HCT116 (cell line): ENCODE measurements around the gene TIAM1. TPM values are rescaled to one million over a fixed set of nuclear protein-coding genes. Genes with fewer than 3 reads are reported as not detected.

Source experiments
- ATAC-seq: fragments of 200-7000 bp; cut with Tn5 transposase; 2 replicates; pipeline ENCODE4 v1.9.1; 2020; ENCODE audit warnings: mild to moderate bottlenecking, moderate library complexity
- BruUV-seq: library from RNA; stranded (reverse); fragments of 400-500 nt; replicated peaks from 2 replicates; lab custom pipeline; 2021; lab: Mats Ljungman, UMichigan
- CTCF ChIA-PET: fragments of 300-600 bp; sonication (Branson Sonifier 250); formaldehyde crosslinking; loops from one replicate; lab custom pipeline; 2021; ENCODE audit warnings: antibody characterized with exemption; lab: Charles Lee
- POLR2A ChIA-PET: fragments of 300-600, 350-600 bp; sonication (Branson Sonifier 250); formaldehyde crosslinking; loops from one replicate; lab custom pipeline; 2021; ENCODE audit warnings: antibody characterized with exemption; lab: Charles Lee
- RAD21 ChIA-PET, 2 experiments: fragments of 300-600 bp; sonication (Branson Sonifier 250); formaldehyde crosslinking; loops; one replicate each; lab custom pipeline; 2023; ENCODE audit warnings: low total read pairs in 2 of 2; ENCODE audit not compliant: uncharacterized antibody in 2 of 2, unreplicated experiment in 2 of 2, low non-redundant PET in 1 of 2; lab: Charles Lee
- DNase-seq: peaks from one replicate; pipeline ENCODE4 v3.0.0-alpha.2; 2010; ENCODE audit warnings: low read depth, low spot score
- H2AFZ ChIP-seq: fragments of 200-600 bp; shearing (Covaris generic), sonication (generic); 2 replicates; pipeline ENCODE4 v1.6.1; 2017; ENCODE audit warnings: low read depth, mixed run types, mixed read lengths, antibody characterized with exemption, low read length; ENCODE audit not compliant: poor library complexity, severe bottlenecking
- H3K27ac ChIP-seq: 2 replicates; pipeline ENCODE4 v1.5.1; 2012; ENCODE audit warnings: low read depth, low read length
- H3K27me3 ChIP-seq: fragments of 200-600 bp; sonication (generic); 2 replicates; pipeline ENCODE4 v1.6.1; 2016; ENCODE audit warnings: mixed run types, low read length, mixed read lengths; ENCODE audit not compliant: insufficient read depth
- H3K36me3 ChIP-seq, 2 experiments: fragments of 200-500 bp in 1 of 2; fragments of 200-600 bp in 1 of 2; sonication (Bioruptor generic) in 1 of 2; sonication (generic) in 1 of 2; 2 replicates each; pipeline versions ENCODE4 v1.5.1 to v1.6.1; 2014 to 2016; ENCODE audit warnings: low read length in 2 of 2, inconsistent platforms in 1 of 2, mixed read lengths in 1 of 2, mixed run types in 1 of 2; ENCODE audit not compliant: insufficient read depth in 2 of 2, control insufficient read depth in 1 of 2
- H3K4me1 ChIP-seq, 2 experiments: fragments of 200-600 bp in 1 of 2; sonication (generic) in 1 of 2; 2 replicates each; pipeline versions ENCODE4 v1.5.1 to v1.6.1; 2012 to 2017; ENCODE audit warnings: low read length in 2 of 2, inconsistent platforms in 1 of 2, mild to moderate bottlenecking in 1 of 2, mixed read lengths in 1 of 2, mixed run types in 1 of 2, moderate library complexity in 1 of 2; ENCODE audit not compliant: insufficient read depth in 2 of 2, control insufficient read depth in 1 of 2
- H3K4me2 ChIP-seq: fragments of 200-600 bp; sonication (generic); 2 replicates; pipeline ENCODE4 v1.6.1; 2017; ENCODE audit warnings: mixed run types, low read length, mixed read lengths
- H3K4me3 ChIP-seq, 2 experiments: fragments of 200-600 bp in 1 of 2; sonication (generic) in 1 of 2; replicated peaks in 1 of 2; 2 replicates each; pipeline ENCODE4 v1.5.1; 2011 to 2016; ENCODE audit warnings: low read length in 2 of 2, control low read depth in 1 of 2, low read depth in 1 of 2, mild to moderate bottlenecking in 1 of 2, mixed read lengths in 1 of 2, mixed run types in 1 of 2
- H3K79me2 ChIP-seq: fragments of 200-600 bp; sonication (generic); 2 replicates; pipeline ENCODE4 v1.6.1; 2017; ENCODE audit warnings: mild to moderate bottlenecking, mixed run types, low read length, moderate library complexity, mixed read lengths; ENCODE audit not compliant: insufficient read depth
- H3K9ac ChIP-seq: fragments of 200-600 bp; sonication (generic); 2 replicates; pipeline ENCODE4 v1.6.1; 2016; ENCODE audit warnings: low read length, mixed read lengths
- H3K9me2 ChIP-seq: fragments of 200-600 bp; sonication (generic), shearing (Covaris generic); 2 replicates; pipeline ENCODE4 v1.6.1; 2017; ENCODE audit warnings: mixed run types, mild to moderate bottlenecking, moderate library complexity; ENCODE audit not compliant: insufficient read depth
- H3K9me3 ChIP-seq, 2 experiments: fragments of 200-500 bp in 1 of 2; fragments of 200-600 bp in 1 of 2; sonication (Bioruptor generic) in 1 of 2; sonication (generic) in 1 of 2; 2 replicates each; pipeline ENCODE4 v1.6.1; 2014 to 2017; ENCODE audit warnings: low read length in 2 of 2, mixed read lengths in 2 of 2, inconsistent platforms in 1 of 2, low read depth in 1 of 2, mild to moderate bottlenecking in 1 of 2, mixed run types in 1 of 2, moderate library complexity in 1 of 2; ENCODE audit not compliant: control insufficient read depth in 1 of 2, insufficient read depth in 1 of 2
- H4K20me1 ChIP-seq: fragments of 200-600 bp; sonication (generic), shearing (Covaris generic); 2 replicates; pipeline ENCODE4 v1.6.1; 2017; ENCODE audit warnings: mixed run types, mild to moderate bottlenecking, moderate library complexity; ENCODE audit not compliant: insufficient read depth
- CBX3 ChIP-seq: IDR thresholded peaks from 2 replicates; pipeline ENCODE4 v1.6.1; 2012; ENCODE audit warnings: low read depth
- CEBPB ChIP-seq: IDR thresholded peaks from 2 replicates; pipeline ENCODE4 v1.6.1; 2012; ENCODE audit warnings: low read depth
- EGR1 ChIP-seq: IDR thresholded peaks from 2 replicates; pipeline ENCODE4 v1.6.1; 2012; ENCODE audit warnings: low read depth
- EZH2 ChIP-seq: fragments of 200-600 bp; sonication (generic); IDR thresholded peaks from 2 replicates; pipeline ENCODE4 v1.6.1; 2017; ENCODE audit warnings: antibody characterized with exemption, mixed run types
- JUND ChIP-seq: IDR thresholded peaks from 2 replicates; pipeline ENCODE4 v1.6.1; 2012
- POLR2A ChIP-seq: IDR thresholded peaks from 2 replicates; pipeline ENCODE4 v1.7.0; 2011; ENCODE audit warnings: borderline replicate concordance; ENCODE audit not compliant: insufficient read depth, insufficient read length; ENCODE audit errors: extremely low read depth
- POLR2AphosphoS5 ChIP-seq: IDR thresholded peaks from 2 replicates; pipeline ENCODE4 v1.6.1; 2011; ENCODE audit warnings: mild to moderate bottlenecking, low read depth, low read length, moderate library complexity
- RAD21 ChIP-seq: IDR thresholded peaks from 2 replicates; pipeline ENCODE4 v1.6.1; 2012; ENCODE audit warnings: low read depth, mild to moderate bottlenecking
- SIN3A ChIP-seq: IDR thresholded peaks from 2 replicates; pipeline ENCODE4 v1.6.1; 2012; ENCODE audit warnings: low read depth
- SP1 ChIP-seq: IDR thresholded peaks from 2 replicates; pipeline ENCODE4 v1.6.1; 2012; ENCODE audit warnings: low read depth
- SRF ChIP-seq: IDR thresholded peaks from 2 replicates; pipeline ENCODE4 v1.6.1; 2012; ENCODE audit warnings: low read depth
- TCF7L2 ChIP-seq: IDR thresholded peaks from 2 replicates; pipeline ENCODE4 v1.7.0; 2011; ENCODE audit warnings: borderline replicate concordance, inconsistent platforms; ENCODE audit not compliant: insufficient read depth, insufficient read length; ENCODE audit errors: extremely low read depth
- YY1 ChIP-seq: IDR thresholded peaks from 2 replicates; pipeline ENCODE4 v1.6.1; 2011; ENCODE audit warnings: low read length, low read depth, moderate library complexity, mild to moderate bottlenecking; ENCODE audit not compliant: insufficient replicate concordance; ENCODE audit errors: extremely low read depth
- ZNF274 ChIP-seq: fragments of 200-500 bp; sonication (Bioruptor generic); IDR thresholded peaks from 2 replicates; pipeline ENCODE4 v1.6.1; 2014; ENCODE audit warnings: mild to moderate bottlenecking, low read depth, low read length, inconsistent platforms
- intact Hi-C: fragments of 100-400 bp; cut with micrococcal nuclease; formaldehyde crosslinking; loops from 2 replicates; pipeline ENCODE4 v1.10.0; 2022
- total RNA-seq: library from RNA; stranded (reverse); gene quantifications from one replicate; pipeline ENCODE4 v1.2.1, GENCODE V29; 2021; ENCODE audit not compliant: unreplicated experiment
- TF ChIP-seq, protein P1 (sequence below), 3 experiments: fragments of 200-600 bp in 1 of 3; sonication (generic) in 1 of 3; IDR thresholded peaks in 2 of 3; conservative IDR thresholded peaks in 1 of 3; 2 replicates each; pipeline ENCODE4 v1.5.1; 2012 to 2017; ENCODE audit warnings: low read depth in 2 of 3, low read length in 2 of 3, antibody characterized with exemption in 1 of 3, borderline replicate concordance in 1 of 3, control low read depth in 1 of 3, mild to moderate bottlenecking in 1 of 3, mixed read lengths in 1 of 3, mixed run types in 1 of 3, moderate library complexity in 1 of 3; ENCODE audit not compliant: insufficient read depth in 1 of 3
- TF ChIP-seq, protein P2 (sequence below): IDR thresholded peaks from 2 replicates; pipeline ENCODE4 v1.6.1; 2012

TIAM1 gene
- total RNA-seq, 1 experiment from 2014 or later = 47.8 TPM

- TF ChIP-seq, protein P1, sequence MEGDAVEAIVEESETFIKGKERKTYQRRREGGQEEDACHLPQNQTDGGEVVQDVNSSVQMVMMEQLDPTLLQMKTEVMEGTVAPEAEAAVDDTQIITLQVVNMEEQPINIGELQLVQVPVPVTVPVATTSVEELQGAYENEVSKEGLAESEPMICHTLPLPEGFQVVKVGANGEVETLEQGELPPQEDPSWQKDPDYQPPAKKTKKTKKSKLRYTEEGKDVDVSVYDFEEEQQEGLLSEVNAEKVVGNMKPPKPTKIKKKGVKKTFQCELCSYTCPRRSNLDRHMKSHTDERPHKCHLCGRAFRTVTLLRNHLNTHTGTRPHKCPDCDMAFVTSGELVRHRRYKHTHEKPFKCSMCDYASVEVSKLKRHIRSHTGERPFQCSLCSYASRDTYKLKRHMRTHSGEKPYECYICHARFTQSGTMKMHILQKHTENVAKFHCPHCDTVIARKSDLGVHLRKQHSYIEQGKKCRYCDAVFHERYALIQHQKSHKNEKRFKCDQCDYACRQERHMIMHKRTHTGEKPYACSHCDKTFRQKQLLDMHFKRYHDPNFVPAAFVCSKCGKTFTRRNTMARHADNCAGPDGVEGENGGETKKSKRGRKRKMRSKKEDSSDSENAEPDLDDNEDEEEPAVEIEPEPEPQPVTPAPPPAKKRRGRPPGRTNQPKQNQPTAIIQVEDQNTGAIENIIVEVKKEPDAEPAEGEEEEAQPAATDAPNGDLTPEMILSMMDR (IDR thresholded peaks at IDR 0.05 in 2 of 3, conservative IDR thresholded peaks at IDR 0.05 in 1 of 3; ENCODE audit: borderline replicate concordance in 1 of 3, insufficient read depth in 1 of 3, low read depth in 2 of 3, low read length in 2 of 3) = no peak
- TF ChIP-seq RAD21 (no peak), CBX3 (no peak), ZNF274 (no peak)
- TF ChIP-seq, protein P2, sequence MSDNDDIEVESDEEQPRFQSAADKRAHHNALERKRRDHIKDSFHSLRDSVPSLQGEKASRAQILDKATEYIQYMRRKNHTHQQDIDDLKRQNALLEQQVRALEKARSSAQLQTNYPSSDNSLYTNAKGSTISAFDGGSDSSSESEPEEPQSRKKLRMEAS = no peak
Observed at GRCh38 chr21:31164713-31165694, 179.1 kb downstream of the TIAM1 start (continued).

GRCh38 chr21:31162827-31163226, 181.2 kb downstream of the TIAM1 start:
- Histone ChIP-seq H3K36me3 (peaks cover 0 to 2% of the 10 kb centered on the region in 2 experiments; a peak in 1 of 4 replicates), H3K27ac (no peak overlapping the region), H3K9ac (no peak overlapping the region), H3K4me2 (no peak overlapping the region), H3K4me3 (no peak overlapping the region), H2AFZ (no peak overlapping the region), H4K20me1 (no peaks in the 10 kb centered on the region), H3K9me3 (no peaks in the 10 kb centered on the region), H3K9me2 (no peaks in the 10 kb centered on the region), H3K4me1 (no peaks in the 10 kb centered on the region), H3K79me2 (no peaks in the 10 kb centered on the region), H3K27me3 (no peaks in the 10 kb centered on the region)
- CTCF ChIA-PET = interaction anchor here (1.0 to 1.4 kb wide), 2 partner anchors 18 to 418 kb away, joined by 3 read pairs; no protein-coding TSS in a partner anchor
- BruUV-seq = no TSS peak
- DNase-seq (no peak), ATAC-seq (no peak)
- RAD21 ChIA-PET = no interaction called here
- intact Hi-C loops = no loop called here
- POLR2A ChIA-PET = no interaction called here
- TF ChIP-seq SP1 (no peak), EZH2 (no peak), YY1 (no peak), EGR1 (no peak), SRF (no peak), TCF7L2 (no peak), JUND (no peak), POLR2AphosphoS5 (no peak), CEBPB (no peak), POLR2A (no peak), SIN3A (no peak), RAD21 (no peak)
- TF ChIP-seq, protein P1 (IDR thresholded peaks at IDR 0.05 in 2 of 3, conservative IDR thresholded peaks at IDR 0.05 in 1 of 3; ENCODE audit: borderline replicate concordance in 1 of 3, insufficient read depth in 1 of 3, low read depth in 2 of 3, low read length in 2 of 3) = no peak
- TF ChIP-seq, protein P2 = no peak
